ENCODE data around the gene FGF23. TPM values are rescaled to one million over a fixed set of nuclear protein-coding genes. Genes with fewer than 3 reads are reported as not detected.

The FGF23 gene
- total RNA-seq, 1 experiment from 2014 or later: not detected

- CTCF ChIA-PET: no interaction called here
Measured at GRCh38 chr12:4416276-4416675, 36.8 kb upstream of the FGF23 start.

GRCh38 chr12:4412465-4412864, 33.0 kb upstream of the FGF23 start:
- DNase-seq (ENCODE audit: low spot score): no peak
- TF ChIP-seq, protein P1, sequence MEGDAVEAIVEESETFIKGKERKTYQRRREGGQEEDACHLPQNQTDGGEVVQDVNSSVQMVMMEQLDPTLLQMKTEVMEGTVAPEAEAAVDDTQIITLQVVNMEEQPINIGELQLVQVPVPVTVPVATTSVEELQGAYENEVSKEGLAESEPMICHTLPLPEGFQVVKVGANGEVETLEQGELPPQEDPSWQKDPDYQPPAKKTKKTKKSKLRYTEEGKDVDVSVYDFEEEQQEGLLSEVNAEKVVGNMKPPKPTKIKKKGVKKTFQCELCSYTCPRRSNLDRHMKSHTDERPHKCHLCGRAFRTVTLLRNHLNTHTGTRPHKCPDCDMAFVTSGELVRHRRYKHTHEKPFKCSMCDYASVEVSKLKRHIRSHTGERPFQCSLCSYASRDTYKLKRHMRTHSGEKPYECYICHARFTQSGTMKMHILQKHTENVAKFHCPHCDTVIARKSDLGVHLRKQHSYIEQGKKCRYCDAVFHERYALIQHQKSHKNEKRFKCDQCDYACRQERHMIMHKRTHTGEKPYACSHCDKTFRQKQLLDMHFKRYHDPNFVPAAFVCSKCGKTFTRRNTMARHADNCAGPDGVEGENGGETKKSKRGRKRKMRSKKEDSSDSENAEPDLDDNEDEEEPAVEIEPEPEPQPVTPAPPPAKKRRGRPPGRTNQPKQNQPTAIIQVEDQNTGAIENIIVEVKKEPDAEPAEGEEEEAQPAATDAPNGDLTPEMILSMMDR (conservative IDR thresholded peaks at IDR 0.05; ENCODE audit: low read depth, low read length): no peak
- no peak for TF ChIP-seq EZH2 (IDR thresholded peaks at IDR 0.05; ENCODE audit: borderline replicate concordance, low read depth, low read length, poor library complexity, severe bottlenecking)
- Histone ChIP-seq H3K27ac (ENCODE audit: low read depth, low read length, poor library complexity, severe bottlenecking) (no peak overlapping the region), H3K9me3 (ENCODE audit: low read depth, low read length, poor library complexity, severe bottlenecking) (no peaks in the 10 kb centered on the region), H3K27me3 (replicated peaks; ENCODE audit: insufficient read depth, low read depth, low read length, poor library complexity) (peaks cover 61% of the 10 kb centered on the region), H3K36me3 (ENCODE audit: insufficient read depth, low read length, poor library complexity, severe bottlenecking) (no peaks in the 10 kb centered on the region), H3K4me1 (ENCODE audit: insufficient read depth, low read length, poor library complexity, severe bottlenecking) (no peaks in the 10 kb centered on the region), H3K4me3 (ENCODE audit: low read depth, low read length, poor library complexity, severe bottlenecking) (no peak overlapping the region)
- POLR2A ChIA-PET (ENCODE audit: low non-redundant PET): no interaction called here
- intact Hi-C loops (cut with micrococcal nuclease; ENCODE audit: unreplicated experiment): no loop called here
- CTCF ChIA-PET: no interaction called here
- BruUV-seq (replicated peaks): no TSS peak

More at GRCh38 chr12:4416276-4416675, 36.8 kb upstream of the FGF23 start:
- Histone ChIP-seq H3K9me3 (ENCODE audit: low read depth, low read length, poor library complexity, severe bottlenecking) (no peaks in the 10 kb centered on the region), H3K27ac (ENCODE audit: low read depth, low read length, poor library complexity, severe bottlenecking) (no peak overlapping the region), H3K4me3 (ENCODE audit: low read depth, low read length, poor library complexity, severe bottlenecking) (no peak overlapping the region), H3K36me3 (ENCODE audit: insufficient read depth, low read length, poor library complexity, severe bottlenecking) (no peaks in the 10 kb centered on the region), H3K27me3 (replicated peaks; ENCODE audit: insufficient read depth, low read depth, low read length, poor library complexity) (peaks cover 66% of the 10 kb centered on the region), H3K4me1 (ENCODE audit: insufficient read depth, low read length, poor library complexity, severe bottlenecking) (no peaks in the 10 kb centered on the region)
- intact Hi-C loops (cut with micrococcal nuclease; ENCODE audit: unreplicated experiment): no loop called here
- no peak for DNase-seq (ENCODE audit: low spot score)
- POLR2A ChIA-PET (ENCODE audit: low non-redundant PET): no interaction called here
- no peak for TF ChIP-seq EZH2 (IDR thresholded peaks at IDR 0.05; ENCODE audit: borderline replicate concordance, low read depth, low read length, poor library complexity, severe bottlenecking)
- TF ChIP-seq, protein P1 (conservative IDR thresholded peaks at IDR 0.05; ENCODE audit: low read depth, low read length): no peak
- BruUV-seq (replicated peaks): no TSS peak

DNA sequence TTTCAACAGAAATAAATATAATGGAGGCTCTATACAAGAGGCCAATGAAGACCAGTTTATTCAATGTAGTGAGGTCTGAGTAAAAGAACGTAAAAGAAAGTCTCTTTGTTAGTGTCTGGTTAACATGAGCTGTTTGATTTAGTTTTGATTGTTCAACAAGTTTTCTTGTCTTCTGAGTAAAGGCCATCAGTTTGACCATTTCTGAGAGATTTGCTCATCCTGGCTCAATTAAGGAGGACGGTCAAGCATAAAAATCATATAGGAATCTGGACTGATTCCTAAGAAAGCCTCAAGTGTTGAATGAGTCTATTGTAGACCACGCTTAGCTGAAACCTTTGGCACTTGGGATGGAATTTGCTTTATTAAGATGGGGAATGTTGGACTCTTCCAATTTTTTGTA, 32.5 kb upstream of the FGF23 start:
- CTCF ChIA-PET: no interaction called here
- H3K27ac ChIP-seq (ENCODE audit: low read depth, low read length, poor library complexity, severe bottlenecking): no peak overlapping the region
- BruUV-seq (replicated peaks): no TSS peak
- TF ChIP-seq, protein P1 (conservative IDR thresholded peaks at IDR 0.05; ENCODE audit: low read depth, low read length): no peak
- TF ChIP-seq EZH2 (IDR thresholded peaks at IDR 0.05; ENCODE audit: borderline replicate concordance, low read depth, low read length, poor library complexity, severe bottlenecking): no peak
- intact Hi-C loops (cut with micrococcal nuclease; ENCODE audit: unreplicated experiment): no loop called here
- H3K27me3 ChIP-seq (replicated peaks; ENCODE audit: insufficient read depth, low read depth, low read length, poor library complexity): peaks cover 57% of the 10 kb centered on the region
- H3K36me3 ChIP-seq (ENCODE audit: insufficient read depth, low read length, poor library complexity, severe bottlenecking): no peaks in the 10 kb centered on the region
- DNase-seq (ENCODE audit: low spot score): no peak
- H3K4me1 ChIP-seq (ENCODE audit: insufficient read depth, low read length, poor library complexity, severe bottlenecking): no peaks in the 10 kb centered on the region
- POLR2A ChIA-PET (ENCODE audit: low non-redundant PET): no interaction called here
- no peak overlapping the region for H3K4me3 ChIP-seq (ENCODE audit: low read depth, low read length, poor library complexity, severe bottlenecking)
- H3K9me3 ChIP-seq (ENCODE audit: low read depth, low read length, poor library complexity, severe bottlenecking): no peaks in the 10 kb centered on the region

All from A673 (cell line).